Hair follicular keratinocyte (primary cell): ENCODE data around the gene RDH13. TPM values are rescaled to one million over a fixed set of nuclear protein-coding genes. Genes with fewer than 3 reads are reported as not detected.

Experiments
- total RNA-seq: library from RNA; depleted of rRNA; stranded (reverse); fragments of >200 nt; gene quantifications from 2 replicates; pipeline ENCODE4 v1.2.3, GENCODE V29; 2015

RDH13 gene, protein sequence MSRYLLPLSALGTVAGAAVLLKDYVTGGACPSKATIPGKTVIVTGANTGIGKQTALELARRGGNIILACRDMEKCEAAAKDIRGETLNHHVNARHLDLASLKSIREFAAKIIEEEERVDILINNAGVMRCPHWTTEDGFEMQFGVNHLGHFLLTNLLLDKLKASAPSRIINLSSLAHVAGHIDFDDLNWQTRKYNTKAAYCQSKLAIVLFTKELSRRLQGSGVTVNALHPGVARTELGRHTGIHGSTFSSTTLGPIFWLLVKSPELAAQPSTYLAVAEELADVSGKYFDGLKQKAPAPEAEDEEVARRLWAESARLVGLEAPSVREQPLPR
- total RNA-seq: 9.1 and 24.5 TPM in 2 replicates

GRCh38 chr19:55062735-55063491 lies at the start of gene RDH13:
TSS of gene RDH13 (minus strand) at chr19:55063148. CDS start at chr19:55063032, 116 bp downstream.

GRCh38 chr19:55075371-55075998 lies 12.5 kb upstream of the RDH13 start, which contains the start of gene EPS8L1:
TSS of gene EPS8L1 (plus strand) at chr19:55075869. CDS start at chr19:55076445, 576 bp downstream.

Other genes starting within 250 kb of the RDH13 start
- not detected in 2 replicates for gene KIR3DL1, start 246.7 kb downstream of the RDH13 start, total RNA-seq
- gene KIR2DS4, start 230.5 kb downstream of the RDH13 start, total RNA-seq: not detected in 2 replicates
- not detected in 2 replicates for gene KIR3DL2, start 212.7 kb downstream of the RDH13 start, total RNA-seq
- not detected in 2 replicates for gene FCAR, start 188.9 kb downstream of the RDH13 start, total RNA-seq
- not detected in 2 replicates for gene NCR1, start 157.0 kb downstream of the RDH13 start, total RNA-seq
- gene NLRP7, start 115.6 kb downstream of the RDH13 start, total RNA-seq: not detected in 2 replicates
- gene NLRP2, start 96.8 kb downstream of the RDH13 start, total RNA-seq: 35.5 and 39.8 TPM in 2 replicates
- gene GP6, start 24.9 kb downstream of the RDH13 start, total RNA-seq: not detected in 2 replicates
- gene EPS8L1, start 12.7 kb upstream of the RDH13 start, total RNA-seq: 28.7 and 45.1 TPM in 2 replicates
- gene PPP1R12C, start 54.5 kb upstream of the RDH13 start, total RNA-seq: 26.6 and 38.4 TPM in 2 replicates
- 44.4 and 145 TPM in 2 replicates for gene TNNT1, start 86.1 kb upstream of the RDH13 start, total RNA-seq
- gene TNNI3, start 94.6 kb upstream of the RDH13 start, total RNA-seq: 2.6 and 4.0 TPM in 2 replicates
- gene DNAAF3, start 103.5 kb upstream of the RDH13 start, total RNA-seq: 0.23 and 1.3 TPM in 2 replicates
- 0.04 and 2.2 TPM in 2 replicates for gene SYT5, start 117.1 kb upstream of the RDH13 start, total RNA-seq
- 0.08 and 0.57 TPM in 2 replicates for gene PTPRH, start 146.4 kb upstream of the RDH13 start, total RNA-seq
- gene TMEM86B, start 165.6 kb upstream of the RDH13 start, total RNA-seq: 0.95 and 1.6 TPM in 2 replicates
- gene PPP6R1, start 195.9 kb upstream of the RDH13 start, total RNA-seq: 33.8 and 38.8 TPM in 2 replicates
- 41.6 and 79.3 TPM in 2 replicates for gene HSPBP1, start 217.0 kb upstream of the RDH13 start, total RNA-seq
- gene BRSK1, start 220.8 kb upstream of the RDH13 start, total RNA-seq: 1.7 and 2.3 TPM in 2 replicates